Keratinocyte (primary cell): ENCODE results near the gene CYP2U1. TPM values are rescaled to one million over a fixed set of nuclear protein-coding genes. Genes with fewer than 3 reads are reported as not detected.
A peak's percentile ranks its signal among the peaks of the same experiment; 100 is the strongest.

Experiments
- DNase-seq: peaks from one replicate; pipeline ENCODE4 v3.0.0-alpha.2; 2011; ENCODE audit warnings: low read depth, missing footprints, low spot score
- FAIRE-seq: peaks from 2 replicates; lab custom pipeline; 2011; peaks lifted over from hg19 to GRCh38; lab: Jason Lieb, UNC
- H2AFZ ChIP-seq: 2 replicates; pipeline ENCODE4 v1.6.0; 2012; ENCODE audit warnings: low read length, control low read depth, inconsistent platforms; ENCODE audit not compliant: control insufficient read depth
- H3K27ac ChIP-seq: 2 replicates; pipeline ENCODE4 v1.5.1; 2011; ENCODE audit warnings: low read length; ENCODE audit not compliant: control insufficient read depth, insufficient read depth
- H3K27me3 ChIP-seq: 3 replicates; pipeline ENCODE4 v1.6.0; 2011; ENCODE audit warnings: low read length; ENCODE audit not compliant: control insufficient read depth, insufficient read depth; ENCODE audit errors: extremely low read depth
- H3K36me3 ChIP-seq, 2 experiments: 2 replicates in 1 of 2; 3 replicates in 1 of 2; pipeline ENCODE4 v1.5.1; 2011; ENCODE audit warnings: low read length in 2 of 2, mild to moderate bottlenecking in 1 of 2; ENCODE audit not compliant: control insufficient read depth in 2 of 2, insufficient read depth in 2 of 2; ENCODE audit errors: extremely low read depth in 1 of 2
- H3K4me1 ChIP-seq: 3 replicates; pipeline ENCODE4 v1.5.1; 2011; ENCODE audit warnings: low read length; ENCODE audit not compliant: control insufficient read depth, insufficient read depth; ENCODE audit errors: extremely low read depth
- H3K4me2 ChIP-seq: 3 replicates; pipeline ENCODE4 v1.6.0; 2011; ENCODE audit warnings: low read depth, low read length; ENCODE audit not compliant: control insufficient read depth, insufficient read depth; ENCODE audit errors: extremely low read depth
- H3K4me3 ChIP-seq, 3 experiments: fragments of 200-600 bp in 1 of 3; sonication (generic) in 1 of 3; 2 replicates in 2 of 3; 3 replicates in 1 of 3; pipeline ENCODE4 v1.5.1; 2011 to 2016; ENCODE audit warnings: low read length in 3 of 3, mild to moderate bottlenecking in 3 of 3, control low read depth in 2 of 3, inconsistent platforms in 1 of 3, low read depth in 1 of 3, mixed read lengths in 1 of 3, mixed run types in 1 of 3, moderate library complexity in 1 of 3; ENCODE audit not compliant: control insufficient read depth in 2 of 3, insufficient read depth in 2 of 3; ENCODE audit errors: extremely low read depth in 1 of 3
- H3K79me2 ChIP-seq: 2 replicates; pipeline ENCODE4 v1.6.0; 2012; ENCODE audit warnings: low read length; ENCODE audit not compliant: control insufficient read depth, insufficient read depth
- H3K9ac ChIP-seq: 3 replicates; pipeline ENCODE4 v1.6.0; 2011; ENCODE audit warnings: low read length; ENCODE audit not compliant: control insufficient read depth, insufficient read depth; ENCODE audit errors: extremely low read depth
- H3K9me1 ChIP-seq: 3 replicates; pipeline ENCODE4 v1.6.0; 2011; ENCODE audit warnings: low read length; ENCODE audit not compliant: control insufficient read depth, insufficient read depth; ENCODE audit errors: extremely low read depth
- H3K9me3 ChIP-seq: 2 replicates; pipeline ENCODE4 v1.5.1; 2012; ENCODE audit warnings: low read depth, low read length; ENCODE audit not compliant: control insufficient read depth
- H4K20me1 ChIP-seq: 3 replicates; pipeline ENCODE4 v1.6.0; 2011; ENCODE audit warnings: low read length; ENCODE audit not compliant: control insufficient read depth, insufficient read depth; ENCODE audit errors: extremely low read depth
- EZH2 ChIP-seq: IDR thresholded peaks from one replicate; pipeline ENCODE4 v1.6.1; 2012; ENCODE audit warnings: inconsistent platforms, mild to moderate bottlenecking, low read length, moderate library complexity
- dilution Hi-C: fragments of 300-500 bp; cut with MboI; formaldehyde crosslinking; loops from one replicate; pipeline ENCODE4 v1.7.0; 2020; ENCODE audit warnings: low sequenced_read_pairs; ENCODE audit not compliant: extremely low pct_ligation_motif_present
- polyA plus RNA-seq, 5 experiments: library from polyadenylated mRNA; depleted of rRNA in 3 of 5; stranded (reverse) in 3 of 5; stranded (forward) in 1 of 5; unstranded in 1 of 5; fragments of >200 nt; gene quantifications; 1 replicate in 1 of 5; 2 replicates in 3 of 5; 3 replicates in 1 of 5; pipeline versions ENCODE4 v1.2.1 to v1.2.3, GENCODE V29; 2011 to 2012; ENCODE audit warnings: missing spikeins in 2 of 5, low read depth in 1 of 5, low replicate concordance in 1 of 5
- TF ChIP-seq, protein P1 (sequence below), 3 experiments: IDR thresholded peaks in 1 of 3; conservative IDR thresholded peaks in 1 of 3; optimal IDR thresholded peaks in 1 of 3; 2 replicates in 2 of 3; 3 replicates in 1 of 3; pipeline versions ENCODE3 to v1.5.1; 2011; ENCODE audit warnings: low read length in 3 of 3, mild to moderate bottlenecking in 3 of 3, moderate library complexity in 2 of 3, control low read depth in 1 of 3, inconsistent platforms in 1 of 3; ENCODE audit not compliant: insufficient read depth in 2 of 3; ENCODE audit errors: extremely low read depth in 1 of 3

The CYP2U1 gene
- polyA plus RNA-seq, 1 donor (not counting 4 experiments of a cell fraction or from before 2014, with no cell fraction given), result 3.4 TPM

DNA sequence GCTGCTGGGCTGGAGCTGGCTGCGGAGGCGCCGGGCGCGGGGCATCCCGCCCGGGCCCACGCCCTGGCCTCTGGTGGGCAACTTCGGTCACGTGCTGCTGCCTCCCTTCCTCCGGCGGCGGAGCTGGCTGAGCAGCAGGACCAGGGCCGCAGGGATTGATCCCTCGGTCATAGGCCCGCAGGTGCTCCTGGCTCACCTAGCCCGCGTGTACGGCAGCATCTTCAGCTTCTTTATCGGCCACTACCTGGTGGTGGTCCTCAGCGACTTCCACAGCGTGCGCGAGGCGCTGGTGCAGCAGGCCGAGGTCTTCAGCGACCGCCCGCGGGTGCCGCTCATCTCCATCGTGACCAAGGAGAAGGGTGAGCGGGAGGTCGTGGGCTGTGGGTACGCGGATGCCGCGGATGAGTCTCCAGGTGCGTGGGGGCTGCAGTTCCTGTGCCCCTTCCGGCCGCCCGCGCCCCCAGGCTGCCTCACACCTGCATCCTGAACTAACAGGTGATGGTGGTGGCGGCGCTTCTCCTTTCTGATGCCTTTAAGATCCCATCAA is 499 bp downstream of the CYP2U1 start:
- no peak for DNase-seq
- Histone ChIP-seq H3K36me3 (no peaks in the 10 kb centered on the region), H3K79me2 (no peaks in the 10 kb centered on the region), H3K9me3 (no peaks in the 10 kb centered on the region), H3K9ac (peak overlapping the region; percentile 53), H3K27ac (no peak overlapping the region), H3K4me2 (peak overlapping the region; percentile 88), H3K4me3 (peak overlapping the region; percentile 55 to 84 (median 71)), H4K20me1 (no peaks in the 10 kb centered on the region), H2AFZ (peak overlapping the region; percentile 94), H3K4me1 (peaks cover 16% of the 10 kb centered on the region), H3K9me1 (no peaks in the 10 kb centered on the region), H3K27me3 (peaks cover 3% of the 10 kb centered on the region)
- TF ChIP-seq, protein P1, sequence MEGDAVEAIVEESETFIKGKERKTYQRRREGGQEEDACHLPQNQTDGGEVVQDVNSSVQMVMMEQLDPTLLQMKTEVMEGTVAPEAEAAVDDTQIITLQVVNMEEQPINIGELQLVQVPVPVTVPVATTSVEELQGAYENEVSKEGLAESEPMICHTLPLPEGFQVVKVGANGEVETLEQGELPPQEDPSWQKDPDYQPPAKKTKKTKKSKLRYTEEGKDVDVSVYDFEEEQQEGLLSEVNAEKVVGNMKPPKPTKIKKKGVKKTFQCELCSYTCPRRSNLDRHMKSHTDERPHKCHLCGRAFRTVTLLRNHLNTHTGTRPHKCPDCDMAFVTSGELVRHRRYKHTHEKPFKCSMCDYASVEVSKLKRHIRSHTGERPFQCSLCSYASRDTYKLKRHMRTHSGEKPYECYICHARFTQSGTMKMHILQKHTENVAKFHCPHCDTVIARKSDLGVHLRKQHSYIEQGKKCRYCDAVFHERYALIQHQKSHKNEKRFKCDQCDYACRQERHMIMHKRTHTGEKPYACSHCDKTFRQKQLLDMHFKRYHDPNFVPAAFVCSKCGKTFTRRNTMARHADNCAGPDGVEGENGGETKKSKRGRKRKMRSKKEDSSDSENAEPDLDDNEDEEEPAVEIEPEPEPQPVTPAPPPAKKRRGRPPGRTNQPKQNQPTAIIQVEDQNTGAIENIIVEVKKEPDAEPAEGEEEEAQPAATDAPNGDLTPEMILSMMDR (optimal IDR thresholded peaks at IDR 0.05 in 1 of 3, IDR thresholded peaks at IDR 0.05 in 1 of 3, conservative IDR thresholded peaks at IDR 0.05 in 1 of 3; ENCODE audit: extremely low read depth in 1 of 3, insufficient read depth in 2 of 3, low read length in 3 of 3), result no peak
- no peak for TF ChIP-seq EZH2
- dilution Hi-C loops, result no loop called here
- no peak for FAIRE-seq

DNA sequence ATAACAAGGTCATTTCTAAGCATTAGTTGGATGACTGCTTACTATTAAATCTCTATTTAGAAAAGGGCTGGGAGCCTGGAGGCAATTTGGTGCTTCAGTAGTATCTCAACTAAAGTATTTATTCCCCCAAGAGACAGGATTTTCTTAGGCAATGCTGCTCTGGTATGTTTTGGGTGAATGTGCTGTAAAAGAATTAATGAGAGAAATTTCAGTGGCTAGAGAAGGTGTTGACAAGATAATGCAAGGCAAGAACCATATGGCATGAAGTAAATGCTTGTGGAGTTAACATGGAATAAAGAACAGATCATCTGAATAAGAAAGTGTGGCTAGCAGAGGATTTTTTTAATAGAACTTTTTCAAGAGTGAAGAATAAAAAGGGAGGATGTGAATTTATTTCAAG is 3.9 kb downstream of the CYP2U1 start:
- H3K9me3 ChIP-seq, result no peaks in the 10 kb centered on the region
- H3K4me2 ChIP-seq, result no peak overlapping the region
- dilution Hi-C loops, result no loop called here
- DNase-seq (no peak), FAIRE-seq (no peak)
- H3K27ac ChIP-seq, result no peak overlapping the region
- no peak overlapping the region for H2AFZ ChIP-seq
- H3K9me1 ChIP-seq, result no peaks in the 10 kb centered on the region
- no peak overlapping the region for H3K4me3 ChIP-seq
- no peaks in the 10 kb centered on the region for H3K79me2 ChIP-seq
- H3K27me3 ChIP-seq, result peaks cover 3% of the 10 kb centered on the region
- H3K9ac ChIP-seq, result no peak overlapping the region
- TF ChIP-seq, protein P1 (optimal IDR thresholded peaks at IDR 0.05 in 1 of 3, IDR thresholded peaks at IDR 0.05 in 1 of 3, conservative IDR thresholded peaks at IDR 0.05 in 1 of 3; ENCODE audit: extremely low read depth in 1 of 3, insufficient read depth in 2 of 3, low read length in 3 of 3), result no peak
- no peak for TF ChIP-seq EZH2
- H3K36me3 ChIP-seq, result no peaks in the 10 kb centered on the region
- peaks cover 16% of the 10 kb centered on the region for H3K4me1 ChIP-seq
- H4K20me1 ChIP-seq, result no peaks in the 10 kb centered on the region
